SJSA1 (cell line): ENCODE results near the gene CEP112. TPM values are rescaled to one million over a fixed set of nuclear protein-coding genes. Genes with fewer than 3 reads are reported as not detected.
"Not testable (repeated sequence)": the region's sequence is repeated elsewhere in the genome, so short reads cannot be mapped to it uniquely, and the experiment has no call there.

ENCODE experiments used
- DNase-seq, 2 experiments: peaks; one replicate each; pipeline ENCODE4 v3.0.0-alpha.2; 2015 to 2020; ENCODE audit warnings: low spot score in 2 of 2, low read depth in 1 of 2
- H3K27ac ChIP-seq: fragments of 250-450 bp; sonication (Bioruptor Pico); 2 replicates; pipeline ENCODE4 v1.5.1; 2020; ENCODE audit warnings: mild to moderate bottlenecking, moderate library complexity
- H3K27me3 ChIP-seq: fragments of 250-450 bp; sonication (Bioruptor Pico); replicated peaks from 2 replicates; pipeline ENCODE4 v1.5.1; 2020; ENCODE audit warnings: mild to moderate bottlenecking, moderate library complexity
- H3K36me3 ChIP-seq: fragments of 250-450 bp; sonication (Bioruptor Pico); 2 replicates; pipeline ENCODE4 v1.5.1; 2020; ENCODE audit warnings: mild to moderate bottlenecking
- H3K4me1 ChIP-seq: fragments of 250-450 bp; sonication (Bioruptor Pico); replicated peaks from 2 replicates; pipeline ENCODE4 v1.6.1; 2021; ENCODE audit warnings: mild to moderate bottlenecking
- H3K4me3 ChIP-seq: fragments of 250-450 bp; sonication (Bioruptor Pico); 2 replicates; pipeline ENCODE4 v1.5.1; 2020; ENCODE audit warnings: mild to moderate bottlenecking
- H3K9me3 ChIP-seq: fragments of 250-450 bp; sonication (Bioruptor Pico); replicated peaks from 2 replicates; pipeline ENCODE4 v1.5.1; 2020; ENCODE audit warnings: mild to moderate bottlenecking
- total RNA-seq: library from RNA; depleted of rRNA; stranded (reverse); fragments of >200 nt; shearing (Covaris generic); gene quantifications from 2 replicates; pipeline ENCODE4 v1.2.3, GENCODE V29; 2014

CEP112 gene
- total RNA-seq, 1 experiment from 2014 or later: 9.6 TPM

- H3K36me3 ChIP-seq, DNase-seq, H3K27ac ChIP-seq, H3K4me1 ChIP-seq, H3K4me3 ChIP-seq, H3K27me3 ChIP-seq: not testable (repeated sequence)
- peaks cover 13% of the 10 kb centered on the region; the same call in 1 of the 2 replicates for H3K9me3 ChIP-seq
Measured at GRCh38 chr17:65837232-65837631, 354.7 kb downstream of the CEP112 start.

DNA sequence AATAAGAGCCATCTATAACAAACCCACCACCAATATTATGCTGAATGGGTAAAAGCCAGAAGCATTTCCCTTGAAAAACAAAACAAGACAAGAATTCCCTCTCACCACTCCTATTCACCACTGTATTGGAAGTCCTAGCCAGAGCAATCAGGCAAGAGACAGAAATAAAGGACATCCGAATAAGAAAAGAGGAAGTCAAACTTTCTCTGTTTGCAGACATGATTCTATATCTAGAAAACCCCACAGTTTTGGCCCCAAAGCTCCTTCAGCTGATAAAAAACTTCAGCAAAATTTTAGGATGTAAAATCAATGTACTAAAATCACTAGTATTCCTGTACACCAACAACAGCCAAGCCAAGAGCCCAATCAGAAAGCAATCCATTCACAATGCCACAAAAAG, 358.7 kb downstream of the CEP112 start:
- no peaks in the 10 kb centered on the region for H3K36me3 ChIP-seq
- DNase-seq: no peak
- no peaks in the 10 kb centered on the region for H3K27me3 ChIP-seq

GRCh38 chr17:65830356-65830755, 361.6 kb downstream of the CEP112 start:
- Histone ChIP-seq H3K27ac (no peak overlapping the region), H3K4me3 (no peak overlapping the region), H3K27me3 (no peaks in the 10 kb centered on the region), H3K9me3 (peaks cover 13% of the 10 kb centered on the region; the same call in 1 of the 2 replicates), H3K36me3 (no peaks in the 10 kb centered on the region), H3K4me1 (no peaks in the 10 kb centered on the region)
- no peak for DNase-seq

More for the DNA sequence above, 358.7 kb downstream of the CEP112 start:
- H3K4me1 ChIP-seq: no peaks in the 10 kb centered on the region
- H3K4me3 ChIP-seq: no peak overlapping the region
- no peak overlapping the region for H3K27ac ChIP-seq
- peaks cover 13% of the 10 kb centered on the region; the same call in 1 of the 2 replicates for H3K9me3 ChIP-seq

DNA sequence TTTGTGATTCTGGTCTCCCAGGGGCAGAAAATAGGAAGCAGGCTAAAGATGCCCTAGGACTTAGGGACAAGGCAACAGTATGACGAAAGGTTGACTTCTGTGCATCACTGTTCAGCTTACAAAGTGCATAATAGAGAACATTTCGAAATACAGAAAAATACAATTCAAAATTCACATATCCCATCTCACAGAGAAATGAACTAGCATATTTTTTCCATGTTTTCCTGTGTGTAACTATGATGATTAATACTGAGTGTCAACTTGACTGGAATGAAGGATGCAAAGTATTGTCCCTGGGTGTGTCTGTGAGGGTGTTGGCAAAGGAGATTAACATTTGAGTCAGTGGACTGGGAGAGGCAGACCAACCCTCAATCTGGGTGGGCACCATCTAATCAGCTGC, 365.4 kb downstream of the CEP112 start:
- H3K4me3 ChIP-seq, H3K9me3 ChIP-seq, H3K27me3 ChIP-seq, H3K4me1 ChIP-seq, H3K36me3 ChIP-seq, H3K27ac ChIP-seq, DNase-seq: not testable (repeated sequence)

GRCh38 chr17:65824901-65825300, 367.0 kb downstream of the CEP112 start:
- Histone ChIP-seq H3K4me3 (no peak overlapping the region), H3K36me3 (no peaks in the 10 kb centered on the region), H3K9me3 (no peaks in the 10 kb centered on the region), H3K27me3 (no peaks in the 10 kb centered on the region), H3K4me1 (no peaks in the 10 kb centered on the region), H3K27ac (no peak overlapping the region)
- no peak for DNase-seq

DNA sequence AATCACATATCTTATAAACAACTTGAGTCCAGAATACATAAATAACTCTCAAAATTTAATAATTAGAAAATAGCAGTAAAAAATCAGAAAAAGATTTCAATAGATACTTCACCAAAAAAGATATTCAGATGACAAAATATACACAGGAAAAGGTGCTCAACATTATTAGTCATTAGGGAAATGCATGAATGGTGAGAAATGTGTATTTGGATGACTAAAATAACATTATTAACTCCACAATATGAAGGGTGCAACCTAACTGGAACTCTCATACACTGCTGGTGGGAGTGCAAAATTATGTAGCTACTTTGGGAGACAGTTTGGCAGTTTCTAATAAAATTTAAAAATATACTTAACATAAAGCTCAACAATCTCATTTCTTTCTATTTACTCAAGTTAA, 368.2 kb downstream of the CEP112 start:
- no peaks in the 10 kb centered on the region for H3K36me3 ChIP-seq
- H3K27ac ChIP-seq: no peak overlapping the region
- no peaks in the 10 kb centered on the region for H3K9me3 ChIP-seq
- no peaks in the 10 kb centered on the region for H3K27me3 ChIP-seq
- no peaks in the 10 kb centered on the region for H3K4me1 ChIP-seq
- H3K4me3 ChIP-seq: no peak overlapping the region
- no peak for DNase-seq

DNA sequence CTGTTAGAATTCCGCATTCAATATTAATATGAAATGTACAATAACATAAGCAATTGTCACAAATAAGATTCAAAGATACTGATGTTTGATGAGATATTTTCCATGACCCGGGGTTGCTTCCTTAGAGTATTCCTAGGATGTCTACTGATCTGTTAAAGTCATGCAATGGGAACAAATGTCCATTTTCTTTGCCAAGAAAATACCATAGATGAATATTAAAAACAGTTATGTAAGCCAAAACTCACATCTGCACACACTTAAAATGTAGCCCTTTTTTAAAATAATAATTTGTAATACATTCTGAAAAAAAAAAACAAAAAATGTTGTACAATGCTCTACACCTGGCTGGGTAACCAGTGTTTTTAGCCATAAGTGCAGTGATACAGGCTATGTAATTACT, 371.1 kb downstream of the CEP112 start:
- H3K27me3 ChIP-seq: no peaks in the 10 kb centered on the region
- no peak overlapping the region for H3K27ac ChIP-seq
- H3K4me3 ChIP-seq: no peak overlapping the region
- no peaks in the 10 kb centered on the region for H3K4me1 ChIP-seq
- H3K9me3 ChIP-seq: no peaks in the 10 kb centered on the region
- no peak for DNase-seq
- no peaks in the 10 kb centered on the region for H3K36me3 ChIP-seq

- H3K4me3 ChIP-seq: no peak overlapping the region
- H3K36me3 ChIP-seq: no peaks in the 10 kb centered on the region
- no peak for DNase-seq
- no peak overlapping the region for H3K27ac ChIP-seq
- H3K27me3 ChIP-seq: no peaks in the 10 kb centered on the region
- H3K4me1 ChIP-seq: no peaks in the 10 kb centered on the region
- no peaks in the 10 kb centered on the region for H3K9me3 ChIP-seq
Measured at GRCh38 chr17:65820306-65820705, 371.6 kb downstream of the CEP112 start.

GRCh38 chr17:65819810-65820209, 372.1 kb downstream of the CEP112 start:
- Histone ChIP-seq H3K4me3 (no peak overlapping the region), H3K9me3 (no peaks in the 10 kb centered on the region), H3K36me3 (no peaks in the 10 kb centered on the region), H3K4me1 (no peaks in the 10 kb centered on the region), H3K27me3 (no peaks in the 10 kb centered on the region), H3K27ac (no peak overlapping the region)
- no peak for DNase-seq

DNA sequence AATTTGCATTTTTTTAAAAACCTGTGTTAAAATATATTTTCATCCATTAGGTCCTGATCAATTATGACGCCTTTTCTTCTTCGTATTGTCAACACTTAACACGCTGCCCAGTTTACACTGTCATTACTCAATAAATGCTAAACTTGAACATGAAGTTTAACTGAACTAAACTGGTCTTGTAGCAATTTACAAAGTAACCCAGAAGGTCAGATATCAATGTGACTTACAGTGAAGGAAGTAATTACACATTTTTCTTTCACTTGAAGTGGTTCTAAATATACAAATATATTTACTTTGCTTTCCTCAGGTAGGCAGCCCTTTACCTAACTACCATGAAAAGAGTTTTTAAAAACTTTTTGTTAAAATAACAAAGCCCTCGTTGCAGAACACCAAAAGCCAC, 374.0 kb downstream of the CEP112 start:
- Histone ChIP-seq H3K4me3 (no peak overlapping the region), H3K27me3 (no peaks in the 10 kb centered on the region), H3K4me1 (no peaks in the 10 kb centered on the region), H3K27ac (no peak overlapping the region), H3K9me3 (no peaks in the 10 kb centered on the region), H3K36me3 (no peaks in the 10 kb centered on the region)
- DNase-seq: no peak

GRCh38 chr17:65814418-65814817, 377.5 kb downstream of the CEP112 start:
- no peak for DNase-seq
- Histone ChIP-seq H3K4me1 (no peaks in the 10 kb centered on the region), H3K9me3 (peaks cover 5% of the 10 kb centered on the region; the same call in 1 of the 2 replicates), H3K27ac (no peak overlapping the region), H3K4me3 (no peak overlapping the region), H3K36me3 (no peaks in the 10 kb centered on the region), H3K27me3 (no peaks in the 10 kb centered on the region)

- no peak for DNase-seq
- Histone ChIP-seq H3K4me3 (no peak overlapping the region), H3K36me3 (no peaks in the 10 kb centered on the region), H3K27ac (no peak overlapping the region), H3K27me3 (no peaks in the 10 kb centered on the region), H3K4me1 (no peaks in the 10 kb centered on the region), H3K9me3 (peaks cover 5% of the 10 kb centered on the region; the same call in 1 of the 2 replicates)
Measured at GRCh38 chr17:65813306-65813705, 378.6 kb downstream of the CEP112 start.

GRCh38 chr17:65811043-65811442, 380.9 kb downstream of the CEP112 start:
- no peaks in the 10 kb centered on the region for H3K36me3 ChIP-seq
- H3K9me3 ChIP-seq: peaks cover 5% of the 10 kb centered on the region; the same call in 1 of the 2 replicates
- H3K4me1 ChIP-seq: no peaks in the 10 kb centered on the region
- H3K27me3 ChIP-seq: no peaks in the 10 kb centered on the region
- H3K4me3 ChIP-seq: no peak overlapping the region
- no peak for DNase-seq
- no peak overlapping the region for H3K27ac ChIP-seq

- no peak for DNase-seq
- Histone ChIP-seq H3K27me3 (no peaks in the 10 kb centered on the region), H3K4me1 (no peaks in the 10 kb centered on the region), H3K4me3 (no peak overlapping the region), H3K9me3 (peaks cover 5% of the 10 kb centered on the region; the same call in 1 of the 2 replicates), H3K36me3 (no peaks in the 10 kb centered on the region), H3K27ac (no peak overlapping the region)
Measured at GRCh38 chr17:65809366-65809765, 382.6 kb downstream of the CEP112 start.

- H3K27me3 ChIP-seq, H3K9me3 ChIP-seq, DNase-seq, H3K36me3 ChIP-seq, H3K27ac ChIP-seq, H3K4me1 ChIP-seq, H3K4me3 ChIP-seq: not testable (repeated sequence)
Measured at GRCh38 chr17:65808566-65808965, 383.4 kb downstream of the CEP112 start.
